Stimulated activated CD4-positive, alpha-beta T cell treated with anti-CD3 and anti-CD28 coated beads, Interleukin-1b, Interleukin-23, amount 100 ng/mL, for 1 hour (primary cell): ENCODE data around the gene DCAF15.
"Not testable (repeated sequence)": the region's sequence is repeated elsewhere in the genome, so short reads cannot be mapped to it uniquely, and the experiment has no call there.

Experiments
- DNase-seq, 2 donors: peaks; one replicate each; pipeline ENCODE4 v3.0.0-alpha.2; 2020; ENCODE audit warnings: low read depth in 2 of 2

DCAF15 gene

DNA sequence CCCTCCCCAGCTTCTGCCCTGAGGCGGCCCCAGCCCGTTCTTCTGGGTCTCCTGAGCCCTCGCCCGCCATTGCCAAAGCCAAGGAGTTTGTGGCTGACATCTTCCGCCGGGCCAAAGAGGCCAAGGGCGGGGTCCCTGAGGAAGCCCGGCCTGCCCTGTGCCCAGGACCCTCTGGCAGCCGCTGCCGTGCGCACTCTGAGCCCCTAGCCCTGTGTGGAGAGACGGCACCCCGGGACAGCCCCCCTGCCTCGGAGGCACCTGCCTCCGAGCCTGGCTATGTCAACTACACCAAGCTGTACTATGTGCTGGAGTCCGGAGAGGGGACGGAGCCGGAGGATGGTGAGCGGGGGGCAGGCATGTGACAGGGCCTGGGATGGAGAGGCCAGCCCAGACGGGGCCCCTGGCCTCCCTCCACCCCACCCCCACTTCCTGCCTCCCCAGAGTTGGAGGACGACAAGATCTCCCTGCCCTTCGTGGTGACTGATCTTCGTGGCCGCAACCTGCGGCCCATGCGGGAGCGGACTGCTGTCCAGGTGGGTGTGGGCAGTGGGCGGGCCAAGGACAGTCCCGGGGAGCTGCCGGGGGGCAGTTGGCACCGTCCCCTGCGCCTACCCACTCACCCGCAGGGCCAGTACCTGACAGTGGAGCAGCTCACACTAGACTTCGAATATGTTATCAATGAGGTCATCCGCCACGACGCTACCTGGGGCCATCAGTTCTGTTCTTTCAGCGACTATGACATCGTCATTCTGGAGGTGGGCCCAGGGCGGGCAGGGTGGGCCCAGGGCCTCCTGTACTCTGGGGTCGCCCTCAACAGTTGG, 7.0 kb downstream of the DCAF15 start:
- DNase-seq, result no peak

DNA sequence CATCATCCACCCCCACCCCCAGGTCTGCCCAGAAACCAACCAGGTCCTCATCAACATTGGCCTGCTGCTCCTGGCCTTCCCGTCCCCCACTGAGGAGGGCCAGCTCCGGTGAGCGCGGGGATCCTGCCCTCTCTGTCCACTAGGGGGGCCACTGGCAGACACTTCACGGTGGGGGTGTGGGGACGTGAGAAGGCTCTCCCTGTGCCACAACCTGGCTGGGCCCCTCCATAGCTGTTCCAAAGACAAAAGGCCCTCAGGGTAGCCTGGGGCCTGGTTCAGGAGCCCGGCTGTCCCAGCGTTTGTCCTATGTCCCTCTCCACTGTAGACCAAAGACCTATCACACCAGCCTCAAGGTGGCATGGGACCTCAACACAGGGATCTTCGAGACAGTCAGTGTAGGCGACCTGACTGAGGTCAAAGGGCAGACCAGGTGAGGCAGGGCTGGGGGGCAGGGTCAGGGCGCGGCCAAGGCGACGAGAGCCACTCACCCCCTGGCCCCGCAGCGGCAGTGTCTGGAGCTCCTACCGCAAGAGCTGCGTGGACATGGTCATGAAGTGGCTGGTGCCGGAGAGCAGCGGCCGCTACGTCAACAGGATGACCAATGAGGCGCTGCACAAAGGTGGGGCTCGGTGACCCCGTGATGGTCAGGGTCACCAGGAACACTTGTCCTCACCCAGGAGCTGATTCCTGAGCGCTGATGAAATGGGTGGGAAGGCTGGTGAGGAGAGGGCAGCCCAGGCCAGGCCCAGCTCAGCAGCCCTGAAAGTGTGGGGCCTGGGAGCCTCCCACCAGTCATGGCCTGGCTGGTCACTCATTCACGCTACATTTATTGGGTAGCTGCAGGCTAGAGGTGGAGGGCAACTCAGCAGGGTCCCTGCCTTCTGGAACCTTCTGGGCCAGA, 7.9 kb downstream of the DCAF15 start:
- DNase-seq, result no peak

DNA sequence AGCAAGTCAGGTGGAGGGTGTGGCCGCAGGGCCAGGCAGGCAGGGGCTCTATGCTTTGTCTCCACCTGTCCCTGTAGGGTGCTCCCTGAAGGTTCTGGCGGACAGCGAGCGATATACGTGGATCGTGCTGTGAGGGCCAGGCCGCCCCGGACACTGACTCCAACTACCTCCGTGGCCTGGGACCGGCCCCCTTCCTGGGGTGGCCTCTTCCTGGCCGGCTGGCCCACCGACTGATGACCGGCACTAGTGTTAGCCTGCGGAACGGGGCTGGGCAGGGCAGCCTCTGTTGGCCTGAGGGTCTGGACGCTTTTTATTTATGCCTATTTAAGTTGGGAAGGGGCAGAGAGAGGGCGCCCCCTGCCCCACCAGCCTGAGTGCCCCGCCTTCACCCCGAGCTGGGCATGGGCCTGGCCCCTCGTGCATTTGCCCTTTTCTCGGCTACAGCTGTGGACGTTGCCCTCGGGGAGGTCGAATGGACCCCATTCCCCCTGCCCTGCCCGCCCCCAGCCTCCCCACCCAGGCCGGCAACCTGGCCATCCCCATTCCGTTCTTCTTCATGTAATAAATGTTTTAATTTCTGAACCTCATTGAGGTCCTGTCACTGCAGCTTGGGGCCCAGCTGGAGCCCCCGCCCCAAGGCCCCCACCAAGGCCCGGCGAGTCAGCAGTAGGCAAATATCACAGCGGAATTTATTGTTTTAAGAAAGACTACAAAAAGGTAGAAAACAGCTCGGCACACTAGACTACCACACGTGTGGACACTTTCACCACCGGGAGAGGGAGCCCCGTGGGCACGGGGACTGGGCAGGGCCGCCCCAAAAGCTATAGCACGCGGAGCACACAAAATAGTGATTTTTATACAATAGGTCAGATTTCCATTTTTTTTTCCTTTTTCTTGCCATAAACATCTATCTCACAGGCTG, 8.8 kb downstream of the DCAF15 start:
- no peak for DNase-seq

DNA sequence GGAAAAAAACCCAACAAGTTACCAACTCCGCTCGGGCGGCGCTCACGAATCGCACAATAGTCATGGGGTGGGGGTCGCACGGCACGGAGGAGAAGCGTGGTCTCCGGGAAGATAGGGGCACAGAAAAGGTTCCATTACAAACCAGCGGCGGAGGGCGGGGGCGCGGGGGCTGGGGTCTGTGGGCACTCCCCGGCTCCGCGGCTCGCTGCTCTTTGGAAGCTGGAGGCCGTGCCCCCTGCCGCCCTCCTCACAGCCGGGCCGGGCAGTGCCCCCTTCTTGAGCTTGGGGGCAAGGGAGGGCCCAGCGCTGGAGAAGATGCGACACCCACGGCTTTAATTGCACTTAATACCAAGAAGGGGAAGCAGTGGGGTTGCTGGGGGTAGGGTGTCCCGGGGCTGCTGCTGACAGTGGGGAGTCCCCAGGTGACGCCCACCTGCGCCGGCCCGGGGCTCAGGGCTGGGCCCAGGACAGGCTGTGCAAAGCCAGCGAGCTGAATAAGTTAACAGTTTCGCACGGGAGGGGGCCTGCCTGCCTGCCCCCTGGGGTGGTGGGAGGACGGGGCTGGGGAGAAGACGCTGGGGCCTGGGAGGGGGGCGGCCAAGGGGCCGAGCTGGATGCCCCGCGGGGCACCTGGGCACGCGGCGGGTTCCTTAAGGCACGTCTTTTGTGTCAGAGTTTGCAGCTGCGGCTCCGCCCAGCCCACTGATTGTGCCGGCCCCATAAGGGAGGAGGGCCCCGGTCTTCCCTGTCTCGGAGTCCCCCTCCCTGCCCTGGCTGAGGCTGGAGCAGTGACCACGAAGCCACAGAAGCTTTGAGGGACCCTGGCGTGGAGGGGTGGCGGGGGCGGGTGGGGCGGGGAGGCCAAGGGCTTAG, 9.8 kb downstream of the DCAF15 start:
- DNase-seq, result no peak

DNA sequence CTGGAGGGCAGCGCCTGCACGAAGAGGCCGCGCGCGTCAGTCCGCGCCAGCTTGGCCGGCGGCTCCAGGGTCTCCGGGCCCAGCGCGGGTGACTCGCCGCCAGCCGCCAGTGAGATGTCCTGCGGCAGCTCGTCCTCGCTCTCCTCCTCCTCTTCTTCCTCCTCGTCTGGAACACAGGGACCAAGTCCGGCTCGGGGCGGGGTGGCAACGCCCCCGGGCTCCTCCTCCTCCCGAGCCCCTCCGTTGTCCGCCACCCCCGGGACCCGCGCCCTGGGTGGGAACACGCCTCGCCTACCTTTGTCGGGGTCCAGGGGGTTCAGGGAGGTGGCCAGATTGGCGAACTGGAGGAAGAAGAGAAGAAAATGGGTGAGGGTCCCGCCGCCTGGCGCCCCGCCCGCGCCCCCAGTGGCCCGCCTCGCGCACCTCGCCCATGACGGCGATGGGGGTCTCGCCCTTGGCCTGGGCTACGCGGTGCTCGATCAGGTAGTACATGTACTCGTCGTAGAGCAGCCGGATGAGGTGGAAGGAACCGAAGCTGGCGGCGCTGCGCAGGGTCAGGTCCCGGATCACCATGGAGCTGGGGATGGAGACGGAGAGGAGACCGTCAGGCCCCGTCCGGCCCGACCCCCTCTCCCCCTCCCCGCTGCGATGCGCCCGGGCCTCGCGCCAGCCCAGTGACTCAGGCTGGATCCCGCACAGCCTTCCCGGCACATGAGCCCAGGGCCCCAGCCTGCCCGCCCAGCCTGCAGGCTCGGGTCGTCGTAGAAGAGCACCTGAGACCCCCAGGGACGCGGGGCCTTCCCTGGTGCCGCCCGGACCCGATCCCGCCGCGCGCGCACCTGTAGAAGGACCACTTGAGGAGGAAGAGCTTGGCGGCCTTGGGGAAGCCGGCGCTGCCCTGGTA, 10.6 kb downstream of the DCAF15 start:
- no peak for DNase-seq

DNA sequence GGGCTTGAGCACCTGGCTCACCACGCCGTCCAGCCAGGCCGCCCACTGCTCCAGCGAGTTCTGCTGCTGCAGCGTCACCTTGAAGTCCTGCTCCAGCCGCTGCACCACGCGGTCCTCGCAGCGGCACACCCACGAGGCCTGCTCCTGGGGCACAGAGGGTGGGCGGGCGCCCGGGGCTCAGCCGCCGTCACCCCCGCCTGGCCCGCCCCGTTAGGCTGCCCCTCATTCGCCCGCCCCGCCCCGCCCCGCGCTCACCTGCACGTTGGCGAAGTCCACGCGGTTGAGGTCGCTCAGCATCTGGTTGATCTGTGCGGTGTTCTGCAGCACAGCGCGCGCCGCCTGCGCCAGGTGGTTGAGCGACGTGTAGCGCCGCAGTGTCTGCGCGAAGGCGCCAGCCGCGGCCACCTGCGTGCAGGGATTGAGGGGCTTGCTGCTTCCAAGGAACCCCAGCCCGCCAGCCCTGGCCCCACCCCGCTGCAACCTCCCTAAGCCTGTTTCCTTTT, 11.3 kb downstream of the DCAF15 start:
- DNase-seq, result no peak

DNA sequence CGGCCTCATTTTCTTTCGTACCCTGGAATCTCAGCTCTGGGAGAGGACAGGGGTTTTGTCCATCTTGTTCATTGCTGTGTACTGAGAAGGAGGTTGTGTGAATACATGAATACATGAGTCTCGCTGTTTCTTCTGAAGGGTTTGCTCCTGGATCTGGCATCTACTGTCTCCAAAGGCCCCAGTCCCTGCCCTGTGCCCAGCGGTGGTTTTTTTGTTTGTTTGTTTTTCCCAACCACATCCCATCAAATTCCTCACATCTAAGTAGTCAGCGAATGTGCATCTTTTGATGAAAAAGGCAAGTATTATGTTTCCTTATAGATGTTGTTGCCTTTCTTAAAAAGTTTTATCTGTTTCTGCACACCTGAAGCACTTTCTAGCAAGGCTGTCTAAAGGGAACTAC, 12.5 kb downstream of the DCAF15 start:
- DNase-seq, result no peak

DNA sequence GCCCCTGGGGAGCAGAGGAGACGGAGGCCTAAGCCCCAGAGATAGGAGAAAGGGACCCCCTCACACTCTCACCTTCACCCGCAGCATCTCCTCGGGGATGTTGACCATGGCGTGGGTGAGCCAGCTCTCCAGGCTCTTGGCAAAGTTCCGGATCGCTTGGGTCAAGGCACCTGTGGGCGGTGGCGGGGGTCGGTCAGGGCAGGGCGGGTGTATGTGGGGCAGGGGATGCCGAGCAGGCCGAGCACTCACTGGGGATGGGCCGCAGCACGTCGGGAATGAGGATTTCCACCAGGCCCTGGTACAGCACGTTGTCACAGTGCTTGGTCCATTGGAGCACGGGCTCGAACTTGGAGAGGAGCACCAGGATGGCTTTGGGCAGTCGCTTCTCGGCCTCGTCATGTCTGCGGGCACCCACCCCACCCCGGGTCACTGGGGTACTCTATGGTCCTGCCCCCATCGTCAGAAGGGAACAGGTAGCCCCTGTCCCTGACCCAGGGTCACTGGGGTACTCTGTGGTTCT, 13.1 kb downstream of the DCAF15 start:
- DNase-seq, result no peak

DNA sequence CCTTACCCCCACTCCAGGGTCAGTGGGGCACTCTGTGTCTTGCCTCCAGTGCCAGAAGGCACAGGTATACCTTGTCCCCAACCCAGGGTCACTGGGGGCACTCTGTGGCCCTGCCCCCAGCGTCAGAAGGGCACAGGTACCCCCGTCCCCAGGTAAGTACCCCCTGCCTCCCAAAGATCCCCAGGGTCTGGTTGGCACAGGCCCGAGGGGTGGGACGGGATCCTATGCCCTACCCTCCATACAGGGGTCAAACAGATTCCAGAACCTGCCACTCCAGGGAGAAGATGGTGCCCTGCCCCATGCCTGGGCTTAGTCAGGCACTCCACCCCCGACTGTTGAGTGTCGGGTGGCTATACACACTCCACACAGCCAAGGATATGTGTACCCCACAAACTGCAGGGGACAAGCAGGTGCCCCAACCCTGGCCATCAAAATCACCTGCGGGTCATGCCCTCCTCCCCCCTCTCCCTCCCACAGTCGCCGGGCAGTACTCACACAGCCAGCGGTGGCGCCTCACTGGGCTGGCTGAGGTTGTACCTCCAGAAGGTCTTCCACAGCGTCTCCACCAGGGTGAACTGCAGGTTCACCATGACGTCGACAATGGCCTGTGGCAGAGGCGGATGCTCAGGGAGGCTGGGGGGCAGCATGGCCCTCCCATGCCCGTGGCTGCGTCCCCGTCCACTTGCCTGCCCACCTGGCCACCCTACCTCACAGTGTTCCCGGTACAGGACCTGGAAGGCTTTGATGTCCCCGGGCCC, 13.8 kb downstream of the DCAF15 start:
- no peak for DNase-seq

DNA sequence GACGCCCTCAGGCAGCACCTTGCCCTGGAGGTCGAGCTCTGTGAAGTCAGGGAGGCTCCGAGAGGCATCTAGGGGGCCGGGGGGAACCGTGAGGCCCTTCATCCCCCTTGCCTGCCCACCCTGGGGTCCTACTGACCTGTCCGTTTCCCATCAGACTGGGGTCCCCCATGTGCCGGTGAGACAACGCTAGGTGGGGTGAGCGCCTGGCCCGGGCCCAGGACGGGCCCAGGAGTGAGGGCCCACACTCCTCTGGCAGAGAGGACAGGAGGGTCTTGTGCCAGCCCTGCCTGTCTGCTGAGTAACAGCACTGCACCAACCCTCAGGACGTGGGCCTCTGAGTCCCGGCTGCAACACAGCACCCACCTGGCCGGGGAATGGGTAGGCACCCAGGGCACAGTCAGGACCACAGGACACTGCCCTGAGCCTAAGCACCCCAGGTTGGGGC, 14.4 kb downstream of the DCAF15 start:
- DNase-seq, result no peak

DNA sequence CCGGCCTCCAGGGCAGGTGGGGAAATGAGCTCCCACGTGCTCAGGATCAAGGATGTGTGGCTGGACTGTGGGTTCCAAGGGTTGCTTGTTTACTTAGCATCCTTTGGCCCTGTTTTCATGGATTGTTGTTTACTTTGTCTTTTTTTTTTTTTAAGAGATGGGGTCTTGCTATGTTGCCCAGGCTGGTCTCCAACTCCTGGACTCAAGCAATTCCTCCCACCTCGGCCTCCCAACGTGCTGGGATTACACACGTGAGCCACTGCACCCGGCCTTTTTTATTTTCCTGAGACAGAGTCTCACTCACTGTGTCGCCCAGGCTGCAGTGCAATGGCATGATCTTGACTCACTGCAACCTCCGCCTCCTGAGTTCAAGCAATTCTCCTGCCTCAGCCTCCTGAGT, 14.9 kb downstream of the DCAF15 start:
- not testable (repeated sequence) for DNase-seq

DNA sequence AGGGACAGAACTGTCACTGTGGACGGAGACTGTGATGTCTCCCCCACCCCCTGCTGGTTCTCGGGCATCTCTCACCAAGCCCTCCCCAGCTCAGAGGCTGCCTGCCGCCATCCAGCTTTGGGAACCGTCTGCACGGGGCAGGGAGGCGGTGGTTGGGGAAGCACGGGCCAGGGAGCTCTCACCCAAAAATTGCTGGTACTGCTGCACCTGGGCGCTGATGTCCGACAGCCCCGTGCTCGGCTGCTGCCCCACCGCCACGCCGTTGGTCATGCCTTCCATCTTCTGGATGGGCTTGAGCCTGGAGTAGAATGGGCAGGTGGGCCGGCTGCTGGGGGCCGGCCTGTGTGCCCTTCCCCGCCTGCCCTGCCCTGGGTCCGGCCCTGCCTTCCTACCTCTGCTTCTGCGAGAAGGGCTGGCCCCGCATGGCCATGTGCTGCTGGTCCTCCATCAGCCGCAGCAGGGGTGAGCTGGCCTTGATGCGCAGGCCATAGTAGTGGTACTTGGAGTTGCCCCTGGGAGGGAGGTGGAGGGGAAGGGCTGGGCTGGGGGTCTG, 16.1 kb downstream of the DCAF15 start:
- DNase-seq, result no peak

DNA sequence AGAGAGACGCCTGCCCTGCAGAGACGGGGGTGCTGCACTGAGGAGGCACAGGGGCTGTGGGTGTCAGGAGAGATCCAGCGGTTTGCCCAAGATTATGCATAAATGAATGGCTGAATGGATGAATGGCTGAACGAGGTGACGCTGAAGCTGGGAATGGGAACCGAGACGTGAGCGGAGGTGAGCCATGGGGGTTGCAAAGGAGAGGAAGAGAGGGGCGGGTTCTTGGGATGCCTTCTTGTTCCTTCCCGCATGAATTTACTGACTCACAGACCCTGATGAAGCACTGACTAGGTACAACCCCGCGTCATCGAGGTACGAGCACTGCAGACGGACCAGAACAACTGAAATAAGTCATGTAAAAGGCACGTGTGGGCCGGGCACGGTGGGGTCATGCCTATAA, 16.7 kb downstream of the DCAF15 start:
- DNase-seq, result no peak

DNA sequence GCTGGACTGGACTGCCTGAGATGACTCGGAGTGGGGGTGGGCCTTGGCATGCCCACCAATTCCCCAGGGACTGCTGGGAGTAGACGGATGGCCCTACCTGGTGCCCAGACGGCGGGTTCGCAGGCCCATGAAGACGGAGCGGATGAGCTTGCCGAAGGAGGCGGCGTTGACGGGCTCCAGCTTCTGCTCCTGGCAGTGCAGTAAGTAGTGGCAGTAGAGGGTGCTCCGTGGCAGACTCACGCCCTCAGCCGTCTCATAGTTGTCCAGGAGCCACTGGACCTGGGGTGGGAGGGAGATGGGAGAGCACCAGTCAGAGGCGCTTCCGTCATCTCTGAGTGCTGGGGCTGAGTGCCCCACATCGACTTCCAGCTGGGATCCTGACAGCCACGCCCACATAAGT, 17.6 kb downstream of the DCAF15 start:
- no peak for DNase-seq

DNA sequence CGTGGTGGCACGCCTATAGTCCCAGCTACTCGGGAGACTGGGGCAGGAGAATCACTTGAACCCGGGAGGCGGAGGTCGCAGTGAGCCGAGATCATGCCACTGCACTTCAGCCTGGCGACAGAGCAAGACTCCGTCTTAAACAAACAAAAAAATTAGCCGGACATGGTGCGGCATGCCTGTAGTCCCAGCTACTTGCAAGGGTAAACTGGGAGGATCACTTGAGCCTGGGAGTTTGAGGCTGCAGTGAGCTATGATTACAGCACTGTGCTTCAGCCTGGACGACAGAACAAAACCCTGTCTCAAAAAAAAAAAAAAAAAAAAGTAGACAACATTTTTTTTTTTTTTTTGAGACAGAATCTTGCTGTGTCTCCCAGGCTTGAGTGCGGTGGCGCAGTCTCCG, 19.6 kb downstream of the DCAF15 start:
- not testable (repeated sequence) for DNase-seq

DNA sequence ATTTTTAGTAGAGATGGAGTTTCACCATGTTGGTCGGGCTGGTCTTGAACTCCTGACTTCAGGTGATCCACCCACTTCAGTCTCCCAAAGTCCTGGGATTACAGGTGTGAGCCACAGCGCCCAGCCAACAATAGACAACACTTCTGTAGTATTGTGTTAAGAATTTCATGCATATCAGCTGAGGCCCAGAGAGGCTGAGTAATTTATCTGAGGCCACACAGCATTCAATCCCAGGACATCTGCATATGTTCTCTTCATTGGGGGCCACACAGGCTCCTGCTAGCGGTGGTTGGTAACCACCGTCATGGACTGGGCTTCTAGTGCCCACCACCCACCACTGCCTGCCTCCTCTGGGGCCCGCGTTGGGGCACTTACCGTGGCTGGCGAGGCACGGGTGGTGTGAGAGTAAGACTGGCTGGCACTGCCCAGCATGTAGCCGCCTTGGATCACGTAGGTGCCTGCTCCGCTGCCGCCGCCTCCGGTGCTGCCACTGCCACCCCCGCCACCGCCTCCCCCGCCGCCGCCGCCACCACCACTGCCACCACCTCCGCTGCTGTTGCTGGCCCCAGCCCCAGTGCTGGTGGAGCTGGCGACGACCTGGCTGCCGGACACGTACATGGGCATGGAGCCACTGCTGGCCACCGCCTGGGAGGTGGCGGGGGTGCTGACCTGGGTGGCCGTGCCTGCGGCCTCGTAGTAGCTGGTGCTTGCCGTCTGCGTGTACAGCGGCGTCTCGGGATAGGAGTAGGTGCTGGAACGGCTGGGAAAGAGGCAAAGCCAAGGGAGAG, 20.3 kb downstream of the DCAF15 start:
- DNase-seq, result no peak

DNA sequence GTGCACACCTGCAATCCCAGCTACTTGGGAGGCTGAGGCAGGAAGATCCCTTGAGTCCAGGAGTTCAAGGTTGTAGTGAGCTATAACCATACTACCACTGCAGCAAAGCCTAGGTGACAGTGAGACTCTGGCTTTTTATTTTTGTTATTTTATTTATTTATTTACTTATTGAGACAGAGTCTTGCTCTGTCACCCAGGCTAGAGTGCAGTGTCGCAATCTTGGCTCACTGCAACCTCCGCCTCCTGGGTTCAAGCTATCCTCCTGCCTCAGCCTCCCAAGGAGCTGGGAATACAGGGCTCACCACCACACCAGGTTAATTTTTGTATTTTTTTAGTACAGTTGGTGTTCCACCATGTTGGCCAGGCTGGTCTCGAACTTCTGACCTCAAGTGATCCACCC, 21.2 kb downstream of the DCAF15 start:
- DNase-seq, result not testable (repeated sequence)
